ENCODE measurements around the gene ASCC3. TPM values are rescaled to one million over a fixed set of nuclear protein-coding genes. Genes with fewer than 3 reads are reported as not detected.

The ASCC3 gene
- polyA plus RNA-seq, 2 of the 4 experiments (the other 2 are of a cell fraction): 17.4 to 35.3 TPM

DNA sequence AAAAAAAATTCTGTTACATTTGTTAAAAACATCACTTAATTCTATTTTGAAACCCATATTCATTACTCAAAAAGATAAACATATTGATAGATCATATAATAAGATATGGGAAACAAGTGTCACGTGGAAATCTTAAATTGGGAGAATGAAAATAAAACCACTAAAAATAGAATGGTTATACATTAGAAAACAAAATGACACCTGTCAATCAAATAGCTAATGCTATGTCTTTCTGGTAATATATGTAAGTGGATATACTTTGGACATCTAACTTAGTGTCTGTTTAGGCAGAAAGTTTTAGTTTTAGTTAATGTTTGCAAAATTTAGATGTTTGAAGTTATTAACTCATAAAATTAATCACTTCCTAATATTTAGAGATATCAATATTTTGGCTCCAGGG lies 321.3 kb downstream of the ASCC3 start:
- FAIRE-seq (no peak), ATAC-seq (no peak), DNase-seq (ENCODE audit: low read depth in 1 of 2, low spot score in 1 of 2) (no peak)
- WGBS (ENCODE audit: missing lambda C conversion rate): 94% methylated on average over 1 of the region's 1 CpG
- ChIA-PET POLR2A (no interaction called here), CTCF (no interaction called here)
- Histone ChIP-seq H3K4me1 (peaks cover 4% of the 10 kb centered on the region; the same call in 1 of the 3 replicates), H3K4me3 (no peak overlapping the region), H3K27ac (no peak overlapping the region), H3K9me3 (no peaks in the 10 kb centered on the region), H3K4me2 (no peak overlapping the region)
- TF ChIP-seq HDAC2 (IDR thresholded peaks at IDR 0.05): no peak
- TF ChIP-seq HOXA7 (CRISPR knock-in tag; IDR thresholded peaks at IDR 0.05): no peak
- TF ChIP-seq KDM5A (IDR thresholded peaks at IDR 0.05): no peak
- TF ChIP-seq, protein P1, sequence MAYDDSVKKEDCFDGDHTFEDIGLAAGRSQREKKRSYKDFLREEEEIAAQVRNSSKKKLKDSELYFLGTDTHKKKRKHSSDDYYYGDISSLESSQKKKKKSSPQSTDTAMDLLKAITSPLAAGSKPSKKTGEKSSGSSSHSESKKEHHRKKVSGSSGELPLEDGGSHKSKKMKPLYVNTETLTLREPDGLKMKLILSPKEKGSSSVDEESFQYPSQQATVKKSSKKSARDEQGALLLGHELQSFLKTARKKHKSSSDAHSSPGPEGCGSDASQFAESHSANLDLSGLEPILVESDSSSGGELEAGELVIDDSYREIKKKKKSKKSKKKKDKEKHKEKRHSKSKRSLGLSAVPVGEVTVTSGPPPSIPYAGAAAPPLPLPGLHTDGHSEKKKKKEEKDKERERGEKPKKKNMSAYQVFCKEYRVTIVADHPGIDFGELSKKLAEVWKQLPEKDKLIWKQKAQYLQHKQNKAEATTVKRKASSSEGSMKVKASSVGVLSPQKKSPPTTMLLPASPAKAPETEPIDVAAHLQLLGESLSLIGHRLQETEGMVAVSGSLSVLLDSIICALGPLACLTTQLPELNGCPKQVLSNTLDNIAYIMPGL (CRISPR knock-in tag; IDR thresholded peaks at IDR 0.05; ENCODE audit: borderline replicate concordance): no peak
- TF ChIP-seq, protein P2, sequence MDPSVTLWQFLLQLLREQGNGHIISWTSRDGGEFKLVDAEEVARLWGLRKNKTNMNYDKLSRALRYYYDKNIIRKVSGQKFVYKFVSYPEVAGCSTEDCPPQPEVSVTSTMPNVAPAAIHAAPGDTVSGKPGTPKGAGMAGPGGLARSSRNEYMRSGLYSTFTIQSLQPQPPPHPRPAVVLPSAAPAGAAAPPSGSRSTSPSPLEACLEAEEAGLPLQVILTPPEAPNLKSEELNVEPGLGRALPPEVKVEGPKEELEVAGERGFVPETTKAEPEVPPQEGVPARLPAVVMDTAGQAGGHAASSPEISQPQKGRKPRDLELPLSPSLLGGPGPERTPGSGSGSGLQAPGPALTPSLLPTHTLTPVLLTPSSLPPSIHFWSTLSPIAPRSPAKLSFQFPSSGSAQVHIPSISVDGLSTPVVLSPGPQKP (IDR thresholded peaks at IDR 0.05; ENCODE audit: low read depth, low read length): no peak
- no peak for TF ChIP-seq ESRRA (IDR thresholded peaks at IDR 0.05; ENCODE audit: borderline replicate concordance, low read length)
- no peak for TF ChIP-seq NFE2L2 (conservative IDR thresholded peaks at IDR 0.05; ENCODE audit: low read length)
- no peak for TF ChIP-seq RAD21 (conservative IDR thresholded peaks at IDR 0.05 in 1 of 2, IDR thresholded peaks at IDR 0.05 in 1 of 2)
- no peak for TF ChIP-seq JUNB (IDR thresholded peaks at IDR 0.05)

DNA sequence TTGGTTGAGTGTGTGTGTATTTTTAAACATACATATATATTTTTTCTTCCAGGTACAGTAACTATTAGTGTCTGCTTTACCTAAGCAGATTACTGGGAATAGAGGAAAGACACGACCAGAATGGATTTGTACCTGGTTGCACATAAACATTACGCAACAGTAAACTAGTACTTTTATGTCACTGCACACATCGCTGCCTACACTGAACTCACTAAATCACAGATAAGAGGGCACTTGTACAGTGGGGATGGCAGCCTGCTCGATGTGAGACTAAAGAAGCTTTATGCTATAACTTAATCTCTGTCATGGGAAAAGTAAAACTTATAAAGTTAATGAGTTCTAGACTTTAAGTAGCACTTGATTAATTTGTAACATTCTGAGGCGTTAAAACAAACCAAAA lies 326.9 kb downstream of the ASCC3 start:
- Histone ChIP-seq H3K27ac (no peak overlapping the region), H3K9me3 (no peaks in the 10 kb centered on the region), H3K4me3 (no peak overlapping the region), H3K4me1 (no peaks in the 10 kb centered on the region; the same call in 1 of the 3 replicates), H3K4me2 (no peak overlapping the region)
- POLR2A ChIA-PET: no interaction called here
- FAIRE-seq (no peak), DNase-seq (ENCODE audit: low read depth in 1 of 2, low spot score in 1 of 2) (no peak), ATAC-seq (no peak)
- peak in 1 of 2 experiments; percentile 49; a peak in 3 of 4 replicates for TF ChIP-seq CEBPB (IDR thresholded peaks at IDR 0.05)
- TF ChIP-seq RARB (CRISPR knock-in tag; IDR thresholded peaks at IDR 0.05): no peak
- CTCF ChIA-PET: no interaction called here
- 66% methylated on average over 5 of the region's 5 CpGs for WGBS (ENCODE audit: missing lambda C conversion rate)

DNA sequence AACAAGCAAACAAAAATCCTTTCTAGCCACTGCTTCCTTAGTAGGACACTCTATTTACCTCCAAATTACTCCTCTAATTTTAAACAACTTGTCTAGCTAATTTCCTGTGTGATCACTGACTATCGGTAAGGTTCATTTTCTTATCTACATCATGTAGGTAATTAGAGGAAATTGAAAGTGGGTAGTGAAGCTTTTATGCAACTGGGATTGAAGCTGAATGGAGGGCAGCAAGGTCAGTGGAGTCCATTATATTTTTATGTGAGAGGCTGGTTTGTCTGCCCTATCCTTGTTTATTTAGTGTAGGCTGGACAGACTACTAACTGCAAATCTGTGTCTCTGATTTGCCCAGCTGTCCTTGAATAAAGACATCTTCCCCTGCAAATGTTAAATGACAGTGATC lies 327.9 kb downstream of the ASCC3 start:
- ChIA-PET POLR2A (no interaction called here), CTCF (no interaction called here)
- Histone ChIP-seq H3K4me1 (no peaks in the 10 kb centered on the region; the same call in 1 of the 3 replicates), H3K4me3 (no peak overlapping the region), H3K9me3 (no peaks in the 10 kb centered on the region), H3K4me2 (no peak overlapping the region), H3K27ac (no peak overlapping the region)
- no peak for FAIRE-seq
- ATAC-seq: no peak
- 67% methylated on average over 1 of the region's 1 CpG for WGBS (ENCODE audit: missing lambda C conversion rate)
- no peak for DNase-seq (ENCODE audit: low read depth in 1 of 2, low spot score in 1 of 2)
- TF ChIP-seq MAFK (IDR thresholded peaks at IDR 0.05; ENCODE audit: partially characterized antibody) (no peak), NFE2L2 (conservative IDR thresholded peaks at IDR 0.05; ENCODE audit: low read length) (no peak), POLR2AphosphoS2 (conservative IDR thresholded peaks at IDR 0.05; ENCODE audit: low read length) (no peak), CBX2 (IDR thresholded peaks at IDR 0.05; ENCODE audit: borderline replicate concordance, low read depth) (no peak), JUNB (IDR thresholded peaks at IDR 0.05) (no peak), TP53 (CRISPR knock-in tag; IDR thresholded peaks at IDR 0.05) (no peak), RNF2 (IDR thresholded peaks at IDR 0.05; ENCODE audit: borderline replicate concordance, low read depth) (no peak), HEYL (CRISPR knock-in tag; IDR thresholded peaks at IDR 0.05) (no peak), HDAC2 (IDR thresholded peaks at IDR 0.05) (no peak), FOSB (CRISPR knock-in tag; IDR thresholded peaks at IDR 0.05) (no peak), ZSCAN20 (CRISPR knock-in tag; IDR thresholded peaks at IDR 0.05) (no peak), HOXB5 (CRISPR knock-in tag; IDR thresholded peaks at IDR 0.05) (no peak), RAD21 (conservative IDR thresholded peaks at IDR 0.05 in 1 of 2, IDR thresholded peaks at IDR 0.05 in 1 of 2) (no peak), EHMT2 (IDR thresholded peaks at IDR 0.05; ENCODE audit: low read depth) (no peak), RFX5 (IDR thresholded peaks at IDR 0.05) (no peak), TFCP2L1 (CRISPR knock-in tag; IDR thresholded peaks at IDR 0.05) (no peak)
- TF ChIP-seq, protein P3, sequence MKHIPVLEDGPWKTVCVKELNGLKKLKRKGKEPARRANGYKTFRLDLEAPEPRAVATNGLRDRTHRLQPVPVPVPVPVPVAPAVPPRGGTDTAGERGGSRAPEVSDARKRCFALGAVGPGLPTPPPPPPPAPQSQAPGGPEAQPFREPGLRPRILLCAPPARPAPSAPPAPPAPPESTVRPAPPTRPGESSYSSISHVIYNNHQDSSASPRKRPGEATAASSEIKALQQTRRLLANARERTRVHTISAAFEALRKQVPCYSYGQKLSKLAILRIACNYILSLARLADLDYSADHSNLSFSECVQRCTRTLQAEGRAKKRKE (CRISPR knock-in tag; IDR thresholded peaks at IDR 0.05; ENCODE audit: low read depth): no peak
- TF ChIP-seq, protein P2 (IDR thresholded peaks at IDR 0.05; ENCODE audit: low read depth, low read length): no peak
- TF ChIP-seq, protein P4, sequence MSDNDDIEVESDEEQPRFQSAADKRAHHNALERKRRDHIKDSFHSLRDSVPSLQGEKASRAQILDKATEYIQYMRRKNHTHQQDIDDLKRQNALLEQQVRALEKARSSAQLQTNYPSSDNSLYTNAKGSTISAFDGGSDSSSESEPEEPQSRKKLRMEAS (IDR thresholded peaks at IDR 0.05): no peak
